GM23338 (cell line): ENCODE data around the gene SPTBN4. TPM values are rescaled to one million over a fixed set of nuclear protein-coding genes. Genes with fewer than 3 reads are reported as not detected.

Experiments used
- ATAC-seq: fragments of 200-7000 bp; cut with Tn5 transposase; 3 replicates; pipeline ENCODE4 v1.9.1; 2020
- DNase-seq: peaks from one replicate; pipeline ENCODE4 v3.0.0-alpha.2; 2015; ENCODE audit warnings: low spot score
- H2AFZ ChIP-seq: fragments of 200-600 bp; sonication (generic); 2 replicates; pipeline ENCODE4 v1.8.0; 2016; ENCODE audit warnings: antibody characterized with exemption, mild to moderate bottlenecking, moderate library complexity
- H3F3A ChIP-seq: fragments of 200-600 bp; sonication (generic); replicated peaks from 2 replicates; pipeline ENCODE4 v1.8.0; 2017; ENCODE audit warnings: antibody characterized with exemption, mixed run types, low read depth
- H3K27ac ChIP-seq: fragments of 200-600 bp; sonication (generic); 2 replicates; pipeline ENCODE4 v1.6.1; 2016; ENCODE audit warnings: low read depth
- H3K27me3 ChIP-seq: fragments of 200-600 bp; sonication (generic); 2 replicates; pipeline ENCODE4 v1.8.0; 2016; ENCODE audit warnings: mild to moderate bottlenecking, mixed run types, moderate library complexity; ENCODE audit not compliant: insufficient read depth
- H3K36me3 ChIP-seq: fragments of 200-600 bp; sonication (generic); 2 replicates; pipeline ENCODE4 v1.8.0; 2016; ENCODE audit warnings: mild to moderate bottlenecking; ENCODE audit not compliant: insufficient read depth
- H3K4me1 ChIP-seq: fragments of 200-600 bp; sonication (generic); 2 replicates; pipeline ENCODE4 v1.8.0; 2016; ENCODE audit warnings: mild to moderate bottlenecking, moderate library complexity; ENCODE audit not compliant: insufficient read depth
- H3K4me2 ChIP-seq: fragments of 200-600 bp; sonication (generic); 2 replicates; pipeline ENCODE4 v1.7.1; 2017; ENCODE audit warnings: mixed run types
- H3K4me3 ChIP-seq: fragments of 200-600 bp; sonication (generic); 2 replicates; pipeline ENCODE4 v1.6.1; 2016; ENCODE audit warnings: mixed run types
- H3K79me2 ChIP-seq: fragments of 200-600 bp; sonication (generic); replicated peaks from 2 replicates; pipeline ENCODE4 v1.8.0; 2017; ENCODE audit warnings: mild to moderate bottlenecking; ENCODE audit not compliant: insufficient read depth
- H3K9me2 ChIP-seq: fragments of 200-600 bp; sonication (generic); 2 replicates; pipeline ENCODE4 v1.8.0; 2017; ENCODE audit not compliant: insufficient read depth
- H4K20me1 ChIP-seq: fragments of 200-600 bp; sonication (generic); replicated peaks from 2 replicates; pipeline ENCODE4 v1.8.0; 2017; ENCODE audit warnings: mild to moderate bottlenecking; ENCODE audit not compliant: insufficient read depth
- H3K27ac Mint-ChIP-seq: 2 replicates; pipeline ENCODE4 v1.8.0; 2020; ENCODE audit warnings: inconsistent platforms, mild to moderate bottlenecking, moderate library complexity, mixed read lengths
- H3K27me3 Mint-ChIP-seq: 3 replicates; pipeline ENCODE4 v1.8.0; 2022; ENCODE audit warnings: low read depth, mild to moderate bottlenecking, moderate library complexity, mixed read lengths, inconsistent platforms; ENCODE audit not compliant: insufficient read depth, poor library complexity
- H3K36me3 Mint-ChIP-seq: 3 replicates; pipeline ENCODE4 v1.8.0; 2021; ENCODE audit warnings: low read depth, mild to moderate bottlenecking, inconsistent platforms, moderate library complexity, mixed read lengths
- H3K4me1 Mint-ChIP-seq: 3 replicates; pipeline ENCODE4 v1.8.0; 2020; ENCODE audit warnings: mild to moderate bottlenecking, inconsistent platforms, mixed read lengths
- H3K4me3 Mint-ChIP-seq: 3 replicates; pipeline ENCODE4 v1.8.0; 2021; ENCODE audit warnings: moderate library complexity, mild to moderate bottlenecking, inconsistent platforms, mixed read lengths
- H3K9me3 Mint-ChIP-seq: 3 replicates; pipeline ENCODE4 v1.8.0; 2020; ENCODE audit warnings: moderate library complexity, mild to moderate bottlenecking, inconsistent platforms, mixed read lengths
- CREB1 ChIP-seq: fragments of 250-450 bp; sonication (Bioruptor Pico); IDR thresholded peaks from 2 replicates; pipeline ENCODE4 v1.5.0; 2020; ENCODE audit warnings: low read depth, mild to moderate bottlenecking, moderate library complexity
- ETS1 ChIP-seq: IDR thresholded peaks from 2 replicates; pipeline ENCODE4 v1.6.1; 2016; ENCODE audit warnings: antibody characterized with exemption
- EZH2phosphoT487 ChIP-seq: fragments of 200-600 bp; sonication (generic); IDR thresholded peaks from one replicate; pipeline ENCODE4 v1.8.1; 2018; ENCODE audit warnings: antibody characterized with exemption; ENCODE audit not compliant: unreplicated experiment
- NANOG ChIP-seq: IDR thresholded peaks from 2 replicates; pipeline ENCODE4 v1.6.1; 2016; ENCODE audit warnings: antibody characterized with exemption, borderline replicate concordance
- POLR2AphosphoS5 ChIP-seq: IDR thresholded peaks from 2 replicates; pipeline ENCODE4 v1.6.1; 2016; ENCODE audit warnings: antibody characterized with exemption, low read depth
- REST ChIP-seq: IDR thresholded peaks from one replicate; pipeline ENCODE4 v1.6.1; 2018; ENCODE audit warnings: antibody characterized with exemption; ENCODE audit not compliant: unreplicated experiment
- ZNF114 ChIP-seq: fragments of 250-450 bp; sonication (Bioruptor Pico); IDR thresholded peaks from 2 replicates; pipeline ENCODE4 v1.5.0; 2020; ENCODE audit warnings: mild to moderate bottlenecking, moderate library complexity
- polyA plus RNA-seq: library from polyadenylated mRNA; unstranded; fragments of >200 nt; fragmentation: Nextera tagmentation; extraction: Ambion mirVana; gene quantifications from 2 replicates; pipeline ENCODE4 v1.2.1, GENCODE V29; 2016
- total RNA-seq: library from RNA; depleted of rRNA; stranded (reverse); fragments of >200 nt; shearing (Covaris generic); gene quantifications from 2 replicates; pipeline ENCODE4 v1.2.3, GENCODE V29; 2014
- TF ChIP-seq, protein P1 (sequence below), 2 experiments: fragments of 200-600 bp in 1 of 2; sonication (generic) in 1 of 2; conservative IDR thresholded peaks; 2 replicates each; pipeline versions ENCODE4 v1.5.1 to v1.6.1; 2016 to 2017; ENCODE audit warnings: antibody characterized with exemption in 2 of 2, low read depth in 2 of 2, mild to moderate bottlenecking in 2 of 2, moderate library complexity in 1 of 2

SPTBN4 gene
- total and polyA plus RNA-seq, 2 experiments from 2014 or later = 1.6 to 2.3 TPM

DNA sequence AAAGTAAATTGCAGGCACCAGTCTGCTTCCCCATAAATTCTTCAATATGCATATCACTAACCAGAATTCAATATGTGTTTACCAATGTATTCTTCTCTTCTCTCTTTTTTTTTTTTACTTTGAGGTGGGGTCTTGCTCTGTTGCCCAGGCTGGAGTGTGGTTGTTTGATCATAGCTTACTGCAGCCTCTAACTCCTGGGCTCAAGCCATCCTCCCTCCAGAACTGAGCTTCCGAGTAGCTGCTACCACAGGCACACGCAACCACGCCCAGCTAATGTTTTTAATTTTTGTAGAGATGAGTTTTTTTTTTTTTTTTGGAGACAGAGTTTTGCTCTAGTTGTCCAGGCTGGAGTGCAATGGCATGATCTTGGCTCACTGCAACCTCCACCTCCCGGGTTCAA lies 151.2 kb downstream of the SPTBN4 start (continued):
- no peak for TF ChIP-seq REST
- no peak for TF ChIP-seq ETS1
- no peak for TF ChIP-seq CREB1 (CRISPR knock-in tag)
- TF ChIP-seq, protein P1, sequence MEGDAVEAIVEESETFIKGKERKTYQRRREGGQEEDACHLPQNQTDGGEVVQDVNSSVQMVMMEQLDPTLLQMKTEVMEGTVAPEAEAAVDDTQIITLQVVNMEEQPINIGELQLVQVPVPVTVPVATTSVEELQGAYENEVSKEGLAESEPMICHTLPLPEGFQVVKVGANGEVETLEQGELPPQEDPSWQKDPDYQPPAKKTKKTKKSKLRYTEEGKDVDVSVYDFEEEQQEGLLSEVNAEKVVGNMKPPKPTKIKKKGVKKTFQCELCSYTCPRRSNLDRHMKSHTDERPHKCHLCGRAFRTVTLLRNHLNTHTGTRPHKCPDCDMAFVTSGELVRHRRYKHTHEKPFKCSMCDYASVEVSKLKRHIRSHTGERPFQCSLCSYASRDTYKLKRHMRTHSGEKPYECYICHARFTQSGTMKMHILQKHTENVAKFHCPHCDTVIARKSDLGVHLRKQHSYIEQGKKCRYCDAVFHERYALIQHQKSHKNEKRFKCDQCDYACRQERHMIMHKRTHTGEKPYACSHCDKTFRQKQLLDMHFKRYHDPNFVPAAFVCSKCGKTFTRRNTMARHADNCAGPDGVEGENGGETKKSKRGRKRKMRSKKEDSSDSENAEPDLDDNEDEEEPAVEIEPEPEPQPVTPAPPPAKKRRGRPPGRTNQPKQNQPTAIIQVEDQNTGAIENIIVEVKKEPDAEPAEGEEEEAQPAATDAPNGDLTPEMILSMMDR (conservative IDR thresholded peaks at IDR 0.05; ENCODE audit: low read depth in 2 of 2) = no peak
- TF ChIP-seq NANOG = no peak

DNA sequence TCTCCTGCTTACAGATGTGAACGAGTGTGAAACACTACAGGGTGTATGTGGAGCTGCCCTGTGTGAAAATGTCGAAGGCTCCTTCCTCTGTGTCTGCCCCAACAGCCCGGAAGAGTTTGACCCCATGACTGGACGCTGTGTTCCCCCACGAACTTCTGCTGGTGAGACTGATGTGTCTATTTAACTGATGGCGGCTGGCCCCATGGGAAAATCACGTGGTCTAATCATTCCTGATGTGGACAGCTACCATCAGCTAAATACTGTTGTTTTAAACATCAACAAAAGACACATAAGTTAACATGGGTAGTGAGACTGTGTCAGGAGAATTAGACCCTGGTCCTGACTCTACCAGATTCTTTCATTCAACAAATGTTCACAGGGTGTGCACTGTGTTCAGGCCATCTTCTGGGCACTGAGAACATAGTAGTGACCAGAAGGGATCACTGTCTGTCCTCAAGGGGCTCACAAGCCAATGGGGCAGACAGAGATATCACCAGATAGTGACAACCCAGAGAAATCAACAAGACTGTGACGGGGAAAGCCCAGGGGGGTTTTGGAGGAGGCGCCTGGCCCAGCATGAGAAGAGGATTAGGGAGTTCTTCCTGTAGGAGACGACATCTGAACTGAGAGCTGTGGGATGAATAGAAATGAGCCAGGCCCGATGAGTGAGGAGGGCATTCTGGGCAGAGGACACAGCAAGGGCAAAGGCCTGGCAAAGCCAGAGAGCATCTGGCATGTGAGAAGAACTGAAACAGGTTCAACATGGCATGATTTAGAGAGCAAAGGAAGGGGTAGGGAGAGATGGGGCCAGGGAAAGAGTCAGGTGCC lies 152.7 kb downstream of the SPTBN4 start:
- Histone ChIP-seq H3F3A (peaks cover 14% of the 10 kb centered on the region; the same call in 1 of the 2 replicates), H4K20me1 (peaks cover 5% of the 10 kb centered on the region), H3K4me2 (no peak overlapping the region), H3K4me3 (no peak overlapping the region), H3K4me1 (peaks cover 14% of the 10 kb centered on the region), H3K9me2 (no peaks in the 10 kb centered on the region), H3K79me2 (no peaks in the 10 kb centered on the region), H3K27ac (no peak overlapping the region), H2AFZ (no peak overlapping the region), H3K27me3 (no peaks in the 10 kb centered on the region), H3K36me3 (peaks cover 8% of the 10 kb centered on the region; the same call in 1 of the 2 replicates)
- ATAC-seq (no peak), DNase-seq (no peak)
- Mint-ChIP-seq H3K9me3 (no peaks in the 10 kb centered on the region), H3K36me3 (peaks cover 31% of the 10 kb centered on the region), H3K4me3 (no peak overlapping the region), H3K4me1 (peaks cover 16% of the 10 kb centered on the region; the same call in 2 of the 3 replicates), H3K27me3 (peaks cover 13% of the 10 kb centered on the region), H3K27ac (no peak overlapping the region)
- TF ChIP-seq POLR2AphosphoS5 = no peak
- TF ChIP-seq EZH2phosphoT487 = no peak
- TF ChIP-seq ZNF114 (CRISPR knock-in tag) = no peak
- TF ChIP-seq REST = no peak
- no peak for TF ChIP-seq NANOG
